Measurements from ENCODE around the gene DGCR6L. TPM values are rescaled to one million over a fixed set of nuclear protein-coding genes. Genes with fewer than 3 reads are reported as not detected.

The DGCR6L gene
- 44.7 and 57.6 TPM in 2 replicates for total RNA-seq

GRCh38 chr22:20319745-20320658, at the start of gene DGCR6L:
DGCR6L (minus strand) TSS chr22:20320060; CDS start chr22:20319988, 72 bp downstream.

GRCh38 chr22:20268279-20269012, 51.4 kb downstream of the DGCR6L start, which contains the start of gene RTN4R:
RTN4R (minus strand) TSS chr22:20268318; CDS start chr22:20268092, 226 bp downstream.

Other genes starting within 250 kb of the DGCR6L start
- 26.0 and 29.5 TPM in 2 replicates for gene DGCR8, start 239.8 kb downstream of the DGCR6L start, total RNA-seq
- gene RANBP1, start 204.0 kb downstream of the DGCR6L start, total RNA-seq, result 115 and 124 TPM in 2 replicates
- 34.3 and 47.9 TPM in 2 replicates for gene TRMT2A, start 202.8 kb downstream of the DGCR6L start, total RNA-seq
- gene ZDHHC8, start 188.3 kb downstream of the DGCR6L start, total RNA-seq, result 3.1 and 6.3 TPM in 2 replicates
- gene CCDC188, start 169.0 kb downstream of the DGCR6L start, total RNA-seq, result 0.46 and 1.3 TPM in 2 replicates
- 0.14 and 0.28 TPM in 2 replicates for gene RTN4R, start 51.7 kb downstream of the DGCR6L start, total RNA-seq
- 8.0 and 10.4 TPM in 2 replicates for gene ZNF74, start 74.1 kb upstream of the DGCR6L start, total RNA-seq
- 18.8 and 28.3 TPM in 2 replicates for gene SCARF2, start 117.8 kb upstream of the DGCR6L start, total RNA-seq
- gene KLHL22, start 175.7 kb upstream of the DGCR6L start, total RNA-seq, result 31.4 and 39.6 TPM in 2 replicates
- 17.1 and 22.0 TPM in 2 replicates for gene MED15, start 187.6 kb upstream of the DGCR6L start, total RNA-seq

Data from smooth muscle cell of bladder (primary cell).